Astrocyte of the spinal cord (primary cell): ENCODE data around the gene SYT12.

Experiments used
- DNase-seq: peaks from one replicate; pipeline ENCODE4 v3.0.0; 2011; ENCODE audit warnings: low read depth, low spot score
- H3K4me3 ChIP-seq: 2 replicates; pipeline ENCODE4 v1.5.1; 2011; ENCODE audit warnings: low read depth, mild to moderate bottlenecking, low read length, moderate library complexity
- CTCF ChIP-seq: IDR thresholded peaks from 2 replicates; pipeline ENCODE4 v1.5.1; 2012; ENCODE audit warnings: low read depth, mild to moderate bottlenecking, low read length, inconsistent platforms
- in situ Hi-C: cut with HindIII; loops from 2 replicates; pipeline ENCODE4 v1.10.0; 2017; ENCODE audit warnings: low sequenced_read_pairs

The SYT12 gene

DNA sequence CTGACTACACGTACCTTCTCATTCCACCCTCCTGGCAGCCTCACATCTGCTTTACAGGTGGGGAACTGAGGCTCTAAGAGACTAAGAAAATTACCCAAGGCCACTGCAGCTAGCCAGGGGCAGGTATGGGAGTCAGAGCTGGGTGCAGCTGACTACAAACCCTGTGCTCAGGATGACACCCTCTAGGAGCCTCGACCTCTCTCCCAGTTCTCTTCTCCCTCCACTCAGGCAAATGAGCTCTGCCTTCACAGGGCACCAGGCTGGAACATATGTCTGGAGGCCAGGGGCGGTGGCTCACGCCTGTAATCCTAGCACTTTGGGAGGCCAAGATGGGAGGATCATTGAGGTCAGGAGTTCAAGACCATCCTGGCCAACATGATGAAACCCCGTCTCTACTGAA, 4.0 kb downstream of the SYT12 start:
- no peak for TF ChIP-seq CTCF
- in situ Hi-C loops = no loop called here
- no peak overlapping the region for H3K4me3 ChIP-seq
- no peak for DNase-seq

DNA sequence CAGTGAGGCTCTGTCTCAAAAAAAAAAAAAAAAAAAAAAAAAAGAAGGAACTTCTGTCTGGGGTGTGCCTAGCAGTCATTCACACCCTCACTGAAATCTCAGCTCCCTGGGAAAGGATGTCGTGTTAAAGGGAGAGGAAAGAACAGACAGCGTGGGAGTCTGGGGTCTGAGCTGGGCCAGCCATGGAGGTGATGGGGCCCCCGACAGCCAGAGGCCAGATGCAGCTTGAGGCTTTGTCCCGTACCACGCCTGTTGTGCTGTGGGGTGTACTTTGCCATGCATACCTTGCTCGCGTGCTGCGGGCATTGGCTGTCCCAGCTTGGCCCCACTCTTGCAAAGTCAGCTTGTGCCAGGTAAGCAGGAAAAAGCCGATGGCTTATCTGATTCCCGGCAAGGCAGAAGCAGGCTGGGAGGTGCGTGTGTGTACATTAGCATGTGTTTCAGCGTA, 4.6 kb downstream of the SYT12 start:
- in situ Hi-C loops = no loop called here
- DNase-seq = no peak
- no peak for TF ChIP-seq CTCF
- no peak overlapping the region for H3K4me3 ChIP-seq

DNA sequence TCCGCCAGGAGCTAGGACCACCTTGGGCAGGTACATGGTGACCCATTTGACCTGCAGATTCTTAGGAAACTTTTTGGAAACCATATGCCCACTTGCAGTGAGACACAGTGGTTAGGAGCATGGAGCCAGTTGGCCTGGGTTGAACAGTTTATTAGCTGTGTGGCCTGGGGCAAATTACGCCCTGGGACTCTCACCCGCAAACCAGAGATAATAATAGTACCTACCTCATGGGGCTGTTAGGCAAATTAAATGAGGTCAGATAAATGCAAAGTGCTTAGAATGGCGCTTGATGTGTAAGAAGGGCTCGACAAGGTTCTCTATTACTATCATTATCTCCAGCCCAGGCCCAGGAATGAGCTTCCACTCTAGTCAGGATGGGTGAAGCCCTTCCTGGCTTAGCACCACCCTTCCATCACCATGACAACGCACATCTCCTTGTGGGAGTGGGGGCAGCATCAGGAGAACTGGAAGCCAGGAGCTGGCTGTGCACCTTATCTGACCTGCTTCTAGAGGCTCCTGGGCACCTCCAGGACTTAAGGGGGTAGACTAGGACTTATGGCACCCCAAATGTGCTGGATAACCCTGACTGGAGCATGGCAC, 5.1 kb downstream of the SYT12 start:
- no peak for TF ChIP-seq CTCF
- no peak overlapping the region for H3K4me3 ChIP-seq
- in situ Hi-C loops = no loop called here
- no peak for DNase-seq

GRCh38 chr11:67029146-67029545, 6.2 kb downstream of the SYT12 start:
- DNase-seq = peak; percentile 22
- no peak for TF ChIP-seq CTCF
- in situ Hi-C loops = no loop called here
- H3K4me3 ChIP-seq = no peak overlapping the region

GRCh38 chr11:67030976-67031375, 8.0 kb downstream of the SYT12 start:
- H3K4me3 ChIP-seq = no peak overlapping the region
- DNase-seq = no peak
- TF ChIP-seq CTCF = no peak
- in situ Hi-C loops = no loop called here

DNA sequence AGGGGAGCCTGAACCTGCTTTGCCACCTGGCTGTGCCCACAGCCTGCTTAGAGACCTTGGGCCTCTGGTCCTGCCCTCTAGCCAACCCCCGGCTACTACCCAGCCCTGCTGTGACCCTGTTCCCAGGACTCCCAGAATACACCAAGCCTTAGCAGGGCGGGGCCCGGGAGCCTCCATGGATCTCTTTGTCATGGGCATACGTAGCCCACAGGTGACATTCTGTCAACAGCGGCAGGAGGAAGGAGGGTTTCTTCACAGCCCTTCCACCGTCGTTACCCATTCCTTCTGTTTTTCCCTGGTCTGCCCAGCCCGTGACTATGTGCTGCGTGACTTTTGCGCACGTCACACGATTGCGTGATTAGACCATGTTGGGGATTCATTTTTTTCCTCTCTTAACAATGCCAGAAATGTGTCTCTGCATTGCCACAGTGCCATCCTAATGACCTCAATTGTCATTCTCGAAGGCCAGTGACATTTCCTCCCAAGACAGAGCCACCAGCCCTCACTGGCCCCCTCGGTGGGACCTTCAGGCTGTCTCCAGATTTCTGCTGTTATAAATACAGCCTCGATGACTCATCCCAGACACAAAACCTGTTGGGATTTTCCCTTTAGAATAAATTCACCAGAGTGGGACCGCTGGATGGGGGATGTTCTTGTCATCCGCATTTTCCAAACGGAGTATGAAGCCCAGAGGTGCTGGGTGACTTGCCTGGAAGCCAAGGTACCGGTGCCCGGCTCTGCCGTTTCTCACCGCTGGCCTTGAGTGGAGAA, 9.0 kb downstream of the SYT12 start:
- H3K4me3 ChIP-seq = no peak overlapping the region
- peak; percentile 76 for DNase-seq
- in situ Hi-C loops = no loop called here
- no peak for TF ChIP-seq CTCF
